Measurements from ENCODE around the gene CMPK1.
"Not testable (repeated sequence)": the region's sequence is repeated elsewhere in the genome, so short reads cannot be mapped to it uniquely, and the experiment has no call there.

- not testable (repeated sequence) for TF ChIP-seq TSHZ2 (CRISPR knock-in tag; IDR thresholded peaks at IDR 0.05); PATZ1 (CRISPR knock-in tag; IDR thresholded peaks at IDR 0.05; ENCODE audit: borderline replicate concordance); ZFP30 (CRISPR knock-in tag; IDR thresholded peaks at IDR 0.05); TCF4 (CRISPR knock-in tag; IDR thresholded peaks at IDR 0.05; ENCODE audit: borderline replicate concordance); CREB5 (CRISPR knock-in tag; IDR thresholded peaks at IDR 0.05; ENCODE audit: low read depth); GLIS3 (CRISPR knock-in tag; IDR thresholded peaks at IDR 0.05); PPARA (CRISPR knock-in tag; IDR thresholded peaks at IDR 0.05; ENCODE audit: borderline replicate concordance); RARB (CRISPR knock-in tag; IDR thresholded peaks at IDR 0.05)
Measured at GRCh38 chr1:47288116-47288515, 45.5 kb upstream of the CMPK1 start.
